T-helper 17 cell (primary cell): Measurements from ENCODE around the gene EFCC1. TPM values are rescaled to one million over a fixed set of nuclear protein-coding genes. Genes with fewer than 3 reads are reported as not detected.

Experiments used
- ATAC-seq: fragments of 150-1000 bp; cut with Tn5 transposase; 2 replicates; pipeline ENCODE4 v1.10.0; 2021; ENCODE audit warnings: mild to moderate bottlenecking, moderate library complexity
- DNase-seq, 3 donors: peaks; one replicate each; pipeline versions ENCODE4 v3.0.0 to v3.0.0-alpha.2; 2020 to 2021
- H3K9me3 ChIP-seq: one replicate; pipeline ENCODE4 v1.7.0; 2013; ENCODE audit warnings: low read length, mild to moderate bottlenecking; ENCODE audit not compliant: control insufficient read depth, poor library complexity, severe bottlenecking
- H3K27ac Mint-ChIP-seq: one replicate; pipeline ENCODE4 v1.8.0; 2022; ENCODE audit warnings: mild to moderate bottlenecking, moderate library complexity, mixed read lengths
- H3K27me3 Mint-ChIP-seq: one replicate; pipeline ENCODE4 v1.8.0; 2022; ENCODE audit warnings: mixed read lengths
- H3K36me3 Mint-ChIP-seq: one replicate; pipeline ENCODE4 v1.8.0; 2022; ENCODE audit warnings: low read depth, mixed read lengths
- H3K4me1 Mint-ChIP-seq: one replicate; pipeline ENCODE4 v1.8.0; 2022; ENCODE audit warnings: mild to moderate bottlenecking, mixed read lengths
- H3K4me3 Mint-ChIP-seq: one replicate; pipeline ENCODE4 v1.8.0; 2022; ENCODE audit warnings: mild to moderate bottlenecking, moderate library complexity, mixed read lengths
- total RNA-seq, 4 donors: library from RNA in 2 of 4; stranded (reverse) in 2 of 4; gene quantifications; one replicate each; pipeline ENCODE4 v1.2.3 and lab custom pipeline; 2022 to 2026

The EFCC1 gene
- total RNA-seq, 2 donors from 2014 or later, result 0.12 TPM; not detected in 1

DNA sequence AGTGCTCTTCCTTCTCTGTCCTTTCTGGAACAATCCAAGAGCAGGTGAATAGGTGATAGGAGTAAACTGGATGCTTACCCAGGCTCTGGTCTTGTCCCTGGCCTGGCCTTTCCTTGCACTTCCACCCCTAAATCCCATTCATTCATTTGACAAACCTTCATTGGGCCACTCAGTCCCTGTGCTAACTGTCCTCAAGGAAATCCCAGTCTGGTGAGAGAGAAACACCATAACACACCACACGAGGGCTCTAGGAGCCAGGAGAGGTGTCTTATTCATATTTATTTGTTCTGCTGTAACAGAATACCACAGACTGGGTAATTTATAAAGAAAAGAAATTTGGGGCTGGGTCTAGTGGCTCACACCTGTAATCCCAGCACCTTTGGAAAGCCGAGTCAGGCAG, 22.8 kb downstream of the EFCC1 start:
- no peak overlapping the region for H3K27ac Mint-ChIP-seq
- no peak for ATAC-seq

DNA sequence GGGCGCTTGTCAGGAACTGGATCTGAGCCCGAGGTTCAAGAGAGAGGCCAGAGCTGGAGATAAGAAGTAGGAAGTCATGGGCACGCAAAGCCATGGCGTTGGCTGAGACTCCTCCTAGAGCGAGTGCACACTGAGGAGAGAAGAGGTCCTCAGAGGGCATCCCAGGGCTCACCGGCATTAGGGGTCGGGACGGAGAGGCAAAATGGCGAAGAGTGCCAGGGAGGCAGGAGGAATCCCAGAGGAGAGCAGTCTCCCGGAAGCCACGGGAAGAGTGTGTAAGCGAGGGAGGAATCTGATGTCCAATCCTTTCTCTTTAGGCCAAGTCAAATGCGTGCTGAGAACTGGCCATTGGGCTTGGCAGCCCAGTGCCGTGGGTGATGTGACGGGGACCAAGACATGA, 24.0 kb downstream of the EFCC1 start:
- H3K9me3 ChIP-seq, result no peaks in the 10 kb centered on the region
- H3K36me3 Mint-ChIP-seq, result no peaks in the 10 kb centered on the region
- DNase-seq, result no peak
- H3K4me3 Mint-ChIP-seq, result no peak overlapping the region
- no peak for ATAC-seq
- H3K27ac Mint-ChIP-seq, result no peak overlapping the region
- no peaks in the 10 kb centered on the region for H3K27me3 Mint-ChIP-seq
- H3K4me1 Mint-ChIP-seq, result peaks cover 18% of the 10 kb centered on the region

More for the DNA sequence above, 22.8 kb downstream of the EFCC1 start:
- H3K4me1 Mint-ChIP-seq, result peaks cover 18% of the 10 kb centered on the region
- DNase-seq, result no peak
- no peaks in the 10 kb centered on the region for H3K36me3 Mint-ChIP-seq
- H3K9me3 ChIP-seq, result no peaks in the 10 kb centered on the region
- no peaks in the 10 kb centered on the region for H3K27me3 Mint-ChIP-seq
- no peak overlapping the region for H3K4me3 Mint-ChIP-seq

DNA sequence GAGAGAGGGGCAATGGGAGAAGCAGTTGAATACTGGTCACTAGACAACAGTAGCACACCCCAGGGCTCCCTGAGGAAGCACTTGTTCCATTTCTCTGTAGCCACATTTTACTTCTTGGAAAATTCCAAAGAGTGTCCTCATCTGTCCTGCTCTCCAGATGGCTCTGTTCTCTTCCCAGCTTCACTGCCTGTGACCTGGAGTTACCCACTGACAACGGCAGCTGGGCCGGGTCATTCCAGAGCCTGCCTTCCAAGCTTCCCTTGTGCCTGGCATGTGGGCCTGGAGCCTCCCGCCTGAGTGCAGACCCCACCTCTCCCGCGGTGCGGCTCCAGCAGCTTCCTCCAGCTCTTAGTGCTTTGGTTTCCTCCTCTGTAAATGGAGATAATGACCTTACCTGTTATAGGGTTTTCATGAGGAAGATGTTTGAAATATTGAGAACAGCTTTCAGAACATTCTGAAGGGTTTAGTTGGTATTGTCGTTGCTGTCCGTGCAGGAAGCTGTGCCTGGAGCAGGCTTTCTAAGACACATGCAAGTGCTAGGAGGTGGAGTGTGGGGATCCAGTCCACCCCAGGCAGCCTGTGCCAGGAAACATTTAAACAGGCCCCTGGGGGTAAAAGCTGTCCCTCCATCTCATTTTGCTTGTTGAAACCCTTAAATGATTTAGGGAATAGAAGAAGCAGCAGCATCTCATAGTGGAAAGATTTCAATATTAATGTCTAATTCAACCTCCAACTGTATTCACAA, 24.8 kb downstream of the EFCC1 start:
- Mint-ChIP-seq H3K4me3 (peak overlapping the region; percentile 33), H3K27me3 (no peaks in the 10 kb centered on the region), H3K4me1 (peaks cover 18% of the 10 kb centered on the region), H3K36me3 (no peaks in the 10 kb centered on the region), H3K27ac (peak overlapping the region; percentile 91)
- no peak for DNase-seq
- no peaks in the 10 kb centered on the region for H3K9me3 ChIP-seq
- ATAC-seq, result no peak

DNA sequence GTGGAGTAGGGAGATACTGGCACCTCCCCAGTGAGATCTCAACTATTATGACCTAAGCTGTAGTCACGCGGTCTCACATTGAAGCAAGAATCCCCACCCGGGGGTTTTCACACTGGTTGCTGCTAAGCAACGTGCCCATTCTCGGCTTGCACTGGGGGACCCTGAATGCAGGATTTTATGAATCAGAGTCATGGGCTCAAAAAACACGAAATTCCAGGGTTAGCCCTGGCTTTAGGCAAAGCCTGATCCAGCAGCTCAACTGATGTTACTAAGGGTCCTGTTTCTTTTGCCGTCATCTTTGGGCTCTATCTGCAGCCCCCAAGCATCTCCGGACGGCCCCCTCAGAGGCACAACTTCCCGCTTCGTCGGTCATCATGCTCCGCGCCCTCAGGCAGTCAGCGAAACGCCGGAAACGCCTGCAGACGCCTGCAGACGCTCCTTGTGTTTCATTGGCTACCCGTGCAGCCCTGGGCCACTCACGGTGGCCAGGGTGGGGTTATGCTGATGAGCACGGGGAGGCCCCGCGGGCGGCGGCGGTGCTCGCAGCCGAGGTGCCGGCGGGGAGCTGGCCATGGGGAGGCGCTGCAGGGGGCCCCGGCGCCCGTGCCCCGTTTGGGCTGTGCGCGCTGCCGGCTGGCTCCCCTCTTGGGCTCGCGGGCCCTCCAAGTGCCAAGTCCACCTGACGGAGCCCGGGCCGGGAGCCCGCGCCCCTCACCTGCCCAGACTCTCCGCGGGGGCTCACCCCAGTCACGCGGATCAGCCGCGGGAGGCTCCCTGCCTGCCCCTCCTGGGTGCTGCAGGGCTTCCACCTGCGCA, 25.8 kb downstream of the EFCC1 start:
- no peaks in the 10 kb centered on the region for H3K36me3 Mint-ChIP-seq
- peak overlapping the region; percentile 70 for H3K4me3 Mint-ChIP-seq
- peak overlapping the region; percentile 91 for H3K27ac Mint-ChIP-seq
- H3K27me3 Mint-ChIP-seq, result no peaks in the 10 kb centered on the region
- no peaks in the 10 kb centered on the region for H3K9me3 ChIP-seq
- peaks cover 16% of the 10 kb centered on the region for H3K4me1 Mint-ChIP-seq
- ATAC-seq (peak; percentile 99), DNase-seq (peak; percentile 87 to 89 (median 87))

DNA sequence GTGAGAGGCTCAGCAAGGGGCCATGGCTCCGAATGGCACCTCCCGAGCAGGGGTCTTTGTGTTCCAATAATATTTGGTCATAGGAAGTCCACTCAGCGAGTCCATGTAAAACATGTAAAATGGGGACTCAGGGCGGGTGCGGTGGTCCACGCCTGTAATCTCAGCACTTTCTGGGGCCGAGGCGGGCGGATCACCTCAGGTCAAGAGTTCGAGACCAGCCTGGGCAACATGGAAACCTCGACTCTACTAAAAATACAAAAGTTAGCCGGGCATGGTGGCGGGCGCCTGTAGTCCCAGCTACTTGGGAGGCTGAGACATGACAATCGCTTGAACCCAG, 26.4 kb downstream of the EFCC1 start:
- Mint-ChIP-seq H3K4me3 (no peak overlapping the region), H3K36me3 (no peaks in the 10 kb centered on the region), H3K27ac (no peak overlapping the region), H3K4me1 (peaks cover 14% of the 10 kb centered on the region), H3K27me3 (no peaks in the 10 kb centered on the region)
- no peaks in the 10 kb centered on the region for H3K9me3 ChIP-seq
- DNase-seq, result no peak
- ATAC-seq, result no peak

DNA sequence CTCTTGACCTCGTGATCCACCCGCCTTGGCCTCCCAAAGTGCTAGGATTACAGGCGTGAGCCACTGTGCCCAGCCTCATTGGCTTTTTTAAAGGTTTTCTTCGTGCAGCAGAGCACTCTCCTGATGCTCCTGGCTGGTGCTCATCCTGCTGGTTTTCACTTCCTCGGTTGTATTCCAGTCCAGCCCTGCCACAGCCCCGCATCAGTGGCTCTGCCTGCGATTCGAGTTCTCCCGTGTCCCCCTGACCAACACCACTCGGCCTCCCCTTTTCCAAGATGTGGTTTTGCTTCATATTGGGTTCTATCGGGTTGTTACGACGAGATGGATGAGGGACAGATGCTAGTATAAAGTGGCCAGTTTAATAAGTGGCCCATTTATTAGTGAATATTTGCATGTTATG, 27.8 kb downstream of the EFCC1 start:
- Mint-ChIP-seq H3K27ac (no peak overlapping the region), H3K27me3 (no peaks in the 10 kb centered on the region), H3K36me3 (no peaks in the 10 kb centered on the region), H3K4me3 (no peak overlapping the region), H3K4me1 (peaks cover 14% of the 10 kb centered on the region)
- ATAC-seq, result no peak
- DNase-seq, result no peak
- no peaks in the 10 kb centered on the region for H3K9me3 ChIP-seq

DNA sequence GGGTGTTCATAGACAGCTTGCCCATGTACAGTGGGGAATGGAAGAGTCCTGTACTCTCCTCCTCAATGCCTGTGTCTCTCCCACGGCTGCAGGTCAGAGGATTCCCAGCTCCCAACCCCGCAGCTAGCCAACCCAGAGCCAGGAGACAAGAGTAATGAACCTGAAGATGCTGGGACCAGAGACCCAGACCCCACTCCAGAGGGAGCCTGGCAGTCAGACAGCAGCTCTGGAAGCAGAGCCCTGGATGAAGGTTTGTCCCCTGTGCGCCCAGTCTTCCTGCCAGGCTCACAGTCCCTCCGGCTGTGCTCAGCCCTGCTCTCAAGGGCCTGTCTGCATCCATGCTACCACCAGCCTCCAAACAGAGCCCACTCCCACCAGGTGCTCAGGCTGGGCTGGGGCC, 29.5 kb downstream of the EFCC1 start:
- Mint-ChIP-seq H3K4me3 (no peak overlapping the region), H3K36me3 (no peaks in the 10 kb centered on the region), H3K27ac (no peak overlapping the region), H3K4me1 (peaks cover 17% of the 10 kb centered on the region), H3K27me3 (no peaks in the 10 kb centered on the region)
- DNase-seq, result no peak
- ATAC-seq, result no peak
- no peaks in the 10 kb centered on the region for H3K9me3 ChIP-seq

DNA sequence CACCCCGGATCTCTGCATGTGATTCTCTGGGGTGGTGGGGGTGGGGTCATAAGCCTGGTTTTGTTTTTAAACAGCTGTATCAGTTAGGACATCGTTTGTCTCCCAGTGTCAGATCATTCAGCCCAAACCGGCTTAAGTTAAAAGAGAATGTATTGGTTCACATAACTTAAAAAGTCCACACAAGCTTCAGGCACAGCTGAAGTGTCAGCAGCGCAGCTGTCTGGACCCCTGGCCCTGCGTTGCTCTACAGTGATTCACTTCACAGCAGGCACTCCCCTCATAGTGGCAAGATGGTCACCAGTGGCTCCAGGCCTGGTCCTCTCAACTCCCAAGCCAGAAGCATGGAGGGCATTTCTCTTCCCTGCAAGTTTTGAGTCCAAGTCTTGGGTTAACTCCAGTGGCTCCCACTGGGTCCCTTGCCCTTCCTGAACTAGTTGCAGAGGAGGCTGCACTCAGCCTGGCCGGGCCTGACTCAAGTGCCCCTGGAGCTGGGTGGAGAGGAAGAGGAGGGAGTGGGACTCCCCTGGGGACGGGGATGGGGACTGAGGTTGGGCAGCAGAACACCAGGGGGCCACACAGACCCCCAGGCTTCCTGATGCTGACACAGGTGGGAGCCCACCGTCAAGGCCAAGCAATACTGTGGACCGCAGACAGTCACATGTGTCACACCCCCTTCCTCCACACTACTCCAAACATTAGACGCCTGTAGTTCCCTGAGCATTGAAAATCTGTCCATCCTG, 30.5 kb downstream of the EFCC1 start:
- no peak overlapping the region for H3K27ac Mint-ChIP-seq
- H3K9me3 ChIP-seq, result no peaks in the 10 kb centered on the region
- no peak for ATAC-seq
- H3K4me1 Mint-ChIP-seq, result peaks cover 10% of the 10 kb centered on the region
- no peak for DNase-seq
- no peaks in the 10 kb centered on the region for H3K27me3 Mint-ChIP-seq
- no peak overlapping the region for H3K4me3 Mint-ChIP-seq
- H3K36me3 Mint-ChIP-seq, result no peaks in the 10 kb centered on the region

DNA sequence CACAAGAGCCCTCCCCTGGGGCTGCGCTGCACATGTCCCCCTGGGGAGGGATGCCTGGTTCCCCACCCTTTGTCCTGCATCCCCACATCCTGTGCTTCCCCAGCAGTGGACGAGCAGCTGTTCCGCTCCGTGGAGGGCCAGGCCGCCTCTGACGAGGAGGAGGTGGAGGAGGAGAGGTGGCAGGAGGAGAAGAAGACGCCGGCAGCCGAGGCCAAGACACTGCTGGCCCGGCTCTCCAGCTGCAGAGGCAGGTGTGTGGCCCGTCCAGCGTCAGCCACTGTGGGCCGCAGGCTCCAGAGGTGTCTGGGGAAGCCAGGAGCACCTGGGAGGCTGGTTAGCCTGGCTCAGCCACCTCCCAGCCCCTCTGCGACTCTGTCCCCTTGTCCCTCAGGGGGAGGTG, 31.6 kb downstream of the EFCC1 start:
- Mint-ChIP-seq H3K36me3 (no peaks in the 10 kb centered on the region), H3K4me3 (no peak overlapping the region), H3K4me1 (peaks cover 9% of the 10 kb centered on the region), H3K27me3 (no peaks in the 10 kb centered on the region), H3K27ac (no peak overlapping the region)
- ATAC-seq (no peak), DNase-seq (no peak)
- H3K9me3 ChIP-seq, result no peaks in the 10 kb centered on the region

DNA sequence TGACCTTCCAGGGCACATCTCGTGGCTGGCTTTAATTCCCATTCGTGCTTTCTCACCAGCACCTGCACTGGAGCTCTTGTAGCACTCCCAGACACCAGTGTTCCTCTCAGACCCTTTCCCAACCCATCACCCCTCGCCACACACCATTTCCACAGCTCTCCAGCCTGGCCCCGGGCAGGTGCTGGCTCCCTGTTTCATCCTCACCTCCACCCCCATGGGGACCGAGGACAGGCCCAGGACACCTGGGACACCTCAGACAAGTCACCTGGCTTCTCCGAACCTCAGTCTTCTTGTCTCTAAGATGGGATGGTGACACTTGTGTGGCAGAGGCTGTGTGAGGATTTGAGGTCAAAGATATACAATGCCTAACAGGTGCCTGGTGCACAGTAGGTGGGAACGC, 32.0 kb downstream of the EFCC1 start:
- no peak for ATAC-seq
- Mint-ChIP-seq H3K36me3 (no peaks in the 10 kb centered on the region), H3K4me1 (peaks cover 9% of the 10 kb centered on the region), H3K27ac (peak overlapping the region; percentile 76), H3K27me3 (no peaks in the 10 kb centered on the region), H3K4me3 (no peak overlapping the region)
- DNase-seq, result no peak
- no peaks in the 10 kb centered on the region for H3K9me3 ChIP-seq

DNA sequence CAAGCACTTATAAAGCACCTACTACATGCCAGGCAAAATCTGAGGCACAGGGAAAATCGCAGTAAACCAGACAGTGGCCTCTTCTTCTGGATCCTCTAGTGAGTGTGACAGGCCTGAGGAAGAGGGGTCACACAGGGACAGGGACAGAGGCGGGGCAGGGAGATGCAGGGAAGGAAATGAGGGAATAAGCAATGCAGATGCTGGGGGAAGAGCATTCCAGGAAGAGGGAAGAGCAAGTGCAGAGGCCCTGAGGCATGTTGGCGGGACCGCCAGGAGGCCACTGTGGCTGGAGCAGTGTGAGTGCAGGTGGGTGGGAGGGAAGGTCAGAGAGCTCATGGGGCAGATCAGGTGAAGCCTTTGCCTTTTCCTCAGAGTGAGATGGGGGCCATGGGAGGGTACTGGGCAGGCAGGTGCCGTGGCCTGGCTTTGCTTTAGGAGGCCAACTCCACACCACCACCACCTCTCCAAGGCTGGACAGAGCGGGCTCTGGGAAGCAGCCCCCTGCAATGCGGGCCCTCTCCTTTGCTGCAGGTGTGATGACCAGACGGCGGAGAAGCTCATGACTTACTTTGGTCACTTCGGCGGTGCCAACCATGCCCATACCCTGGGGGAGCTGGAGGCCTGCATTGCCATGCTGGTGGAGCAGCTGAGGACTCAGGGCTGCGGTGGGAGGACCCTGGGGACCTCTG, 32.7 kb downstream of the EFCC1 start:
- Mint-ChIP-seq H3K36me3 (no peaks in the 10 kb centered on the region), H3K27ac (peak overlapping the region; percentile 76), H3K4me1 (peaks cover 9% of the 10 kb centered on the region), H3K4me3 (no peak overlapping the region), H3K27me3 (no peaks in the 10 kb centered on the region)
- H3K9me3 ChIP-seq, result no peaks in the 10 kb centered on the region
- no peak for DNase-seq
- ATAC-seq, result no peak

DNA sequence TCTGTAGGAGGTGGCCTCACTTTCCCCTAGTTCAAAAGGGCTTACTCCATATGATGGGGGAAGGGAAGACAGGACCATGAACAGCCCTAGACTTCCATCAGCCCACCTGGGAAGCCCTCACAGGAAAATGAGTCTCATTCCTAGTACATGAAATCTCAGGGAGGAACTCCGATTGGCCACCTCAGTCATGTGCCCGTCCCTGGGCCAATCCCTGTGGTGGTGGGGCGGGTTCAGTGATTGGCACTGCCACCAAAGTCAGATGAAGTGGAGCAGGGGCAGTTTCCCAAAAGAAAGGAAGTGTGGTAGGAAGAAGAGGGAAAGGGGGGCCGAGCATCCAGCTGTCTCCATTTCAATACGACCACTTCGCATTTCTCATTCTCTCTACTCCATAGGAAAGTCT, 33.5 kb downstream of the EFCC1 start:
- DNase-seq (no peak), ATAC-seq (peak; percentile 39)
- Mint-ChIP-seq H3K27me3 (no peaks in the 10 kb centered on the region), H3K4me3 (no peak overlapping the region), H3K4me1 (peaks cover 13% of the 10 kb centered on the region), H3K36me3 (no peaks in the 10 kb centered on the region), H3K27ac (no peak overlapping the region)
- no peaks in the 10 kb centered on the region for H3K9me3 ChIP-seq
